Activated CD4-positive, alpha-beta T cell treated with anti-CD3 and anti-CD28 coated beads, Interleukin-2, amount 50 U/mL, for 1 hour (primary cell): ENCODE results near the gene SLC7A6OS.
A peak's percentile ranks its signal among the peaks of the same experiment; 100 is the strongest.

ENCODE experiments used
- DNase-seq: peaks from one replicate; pipeline ENCODE4 v3.0.0-alpha.2; 2020

Gene SLC7A6OS

DNA sequence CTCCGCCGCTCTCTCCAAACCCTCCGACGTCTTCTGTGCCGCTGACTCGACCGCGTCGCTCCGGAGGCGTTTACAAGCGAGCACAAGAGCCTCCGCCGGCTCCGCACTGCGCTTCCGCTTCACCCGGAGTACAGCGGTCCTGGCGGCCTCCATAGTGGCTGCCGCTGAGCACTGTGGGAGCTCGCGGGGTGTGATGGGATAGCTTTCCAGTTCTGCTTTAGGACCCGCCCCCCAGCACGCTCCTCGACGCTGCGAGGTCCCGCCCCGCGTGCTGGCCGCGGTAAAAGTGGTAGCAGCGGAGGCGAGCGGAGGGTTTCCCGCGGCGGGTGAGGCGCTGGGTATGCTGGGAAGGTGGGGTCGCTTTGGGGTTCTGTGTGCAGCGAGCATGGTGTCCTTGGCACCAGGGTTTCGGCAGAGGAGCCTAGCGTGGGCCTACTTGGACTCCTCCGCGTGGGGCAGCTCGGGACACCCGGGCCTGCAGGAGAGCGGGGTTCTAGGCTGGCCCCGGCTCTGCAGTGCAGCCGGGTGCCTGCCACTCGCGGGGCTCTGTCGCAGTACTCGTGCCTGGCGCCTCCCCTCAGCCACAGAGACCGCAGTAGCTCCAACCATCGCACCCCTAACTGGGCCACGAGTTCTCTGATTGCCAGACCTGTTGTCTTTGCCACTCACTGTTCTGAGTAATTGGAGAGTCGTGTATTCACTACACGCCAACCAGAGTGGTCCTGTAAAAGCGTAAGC lies at the start of gene SLC7A6OS, which contains the start of gene PRMT7:
Gene SLC7A6OS (minus strand): TSS at position 173 of the 738 bp plus-strand sequence. CDS start 20 bp downstream, at position 153.
Gene PRMT7 (plus strand): TSS at position 246 of the 738 bp plus-strand sequence. CDS start 4,961 bp downstream, outside the sequence.
- peak; percentile 89 for DNase-seq

DNA sequence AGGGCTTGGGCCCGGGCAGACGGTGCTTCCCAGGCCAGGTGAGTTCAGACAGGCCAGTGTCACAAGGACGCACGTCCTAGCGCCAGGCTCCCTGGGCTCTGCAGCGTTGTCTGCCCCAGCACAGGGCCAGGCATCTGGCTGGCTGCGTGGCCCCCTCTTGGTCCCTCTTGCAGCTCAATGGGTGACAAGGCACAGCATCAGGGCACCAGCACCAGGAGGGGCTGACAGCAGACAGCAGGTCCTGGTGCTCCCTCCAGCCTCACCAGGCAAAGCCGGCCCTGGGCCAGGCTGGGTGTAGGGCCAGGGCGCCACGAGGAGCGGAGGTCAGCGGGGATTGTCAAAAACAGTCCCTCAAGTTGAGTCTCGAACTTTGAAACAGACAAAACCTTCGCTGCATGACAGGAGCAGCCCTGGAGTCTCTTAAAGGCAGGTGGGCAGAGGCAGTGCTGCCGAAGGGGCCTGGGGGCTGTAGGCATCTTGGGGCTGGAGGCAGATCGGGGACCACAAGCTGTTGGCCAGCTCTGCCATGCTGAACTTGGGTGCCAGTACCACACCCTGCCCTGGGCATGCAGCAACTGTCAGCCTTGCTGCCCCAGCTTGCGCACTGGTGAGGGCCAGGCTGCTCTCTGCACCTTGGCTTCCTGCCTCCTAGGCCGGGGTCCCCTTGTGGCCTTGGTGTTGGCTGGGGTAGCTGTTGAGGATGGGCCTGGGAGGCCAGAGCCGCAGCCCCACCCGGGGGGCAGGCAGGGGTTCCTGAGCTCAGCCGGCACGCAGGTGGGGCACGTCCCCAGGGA lies 48.8 kb upstream of the SLC7A6OS start:
- no peak for DNase-seq

DNA sequence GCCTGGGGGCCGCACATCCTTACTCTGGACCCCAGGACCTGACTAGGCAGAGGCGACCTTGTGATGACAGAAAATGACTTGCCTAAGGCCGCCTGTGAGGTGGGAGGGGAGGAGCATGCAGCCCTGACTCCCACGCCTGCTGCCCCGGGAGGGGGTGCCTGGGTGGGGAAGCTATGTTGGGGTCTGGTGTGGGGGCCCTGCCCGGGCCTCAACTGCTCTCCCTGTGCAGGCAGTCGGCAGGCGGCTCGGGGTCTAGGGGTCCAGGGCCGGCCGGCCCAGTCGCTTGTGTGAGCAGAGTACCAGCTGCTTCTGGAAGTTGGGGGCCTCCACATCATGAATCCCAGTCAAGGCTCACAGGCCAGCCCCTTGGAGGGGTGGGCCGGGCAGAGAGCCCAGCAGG lies 48.2 kb upstream of the SLC7A6OS start:
- DNase-seq = no peak

DNA sequence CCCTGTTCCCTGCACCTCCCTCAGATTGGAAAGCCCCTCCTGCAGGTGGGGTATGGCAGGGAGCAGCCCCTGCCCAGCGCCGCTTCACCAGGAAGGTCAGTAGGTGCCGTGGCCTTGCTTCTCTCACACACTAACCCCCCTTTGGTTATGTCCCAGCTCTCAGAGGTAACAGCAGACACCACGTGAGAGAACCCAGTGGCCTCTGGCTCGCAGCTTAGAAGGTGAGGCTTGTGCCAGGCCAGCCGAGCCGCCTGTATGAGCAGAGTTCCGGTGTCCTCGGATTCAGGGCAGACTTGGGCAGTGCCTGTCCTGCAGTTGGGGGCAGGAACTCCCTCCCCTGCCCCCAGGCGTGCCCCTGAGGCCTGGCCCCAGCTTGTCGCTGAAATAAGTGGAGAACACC lies 47.2 kb upstream of the SLC7A6OS start:
- no peak for DNase-seq

DNA sequence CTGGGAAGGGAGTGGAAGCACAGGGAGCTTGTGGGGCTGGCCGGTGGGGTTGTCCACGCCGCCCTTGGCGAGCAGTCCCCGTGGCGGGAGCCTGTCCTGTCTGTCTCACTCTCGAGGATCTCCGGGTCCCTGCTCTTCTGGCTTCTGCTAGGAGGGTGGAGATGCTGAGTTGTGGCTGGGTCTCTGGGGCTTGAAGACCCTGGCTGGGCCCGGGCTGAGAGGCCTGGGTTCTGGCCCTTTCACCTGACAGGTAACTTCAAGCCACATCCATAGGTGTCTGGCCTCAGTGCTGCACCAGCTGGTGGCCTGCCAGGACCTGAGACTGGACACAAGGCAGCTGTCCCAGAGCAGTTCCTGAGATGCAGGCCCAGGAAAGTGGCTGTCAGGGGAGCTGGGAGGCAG lies 46.8 kb upstream of the SLC7A6OS start:
- DNase-seq = no peak

DNA sequence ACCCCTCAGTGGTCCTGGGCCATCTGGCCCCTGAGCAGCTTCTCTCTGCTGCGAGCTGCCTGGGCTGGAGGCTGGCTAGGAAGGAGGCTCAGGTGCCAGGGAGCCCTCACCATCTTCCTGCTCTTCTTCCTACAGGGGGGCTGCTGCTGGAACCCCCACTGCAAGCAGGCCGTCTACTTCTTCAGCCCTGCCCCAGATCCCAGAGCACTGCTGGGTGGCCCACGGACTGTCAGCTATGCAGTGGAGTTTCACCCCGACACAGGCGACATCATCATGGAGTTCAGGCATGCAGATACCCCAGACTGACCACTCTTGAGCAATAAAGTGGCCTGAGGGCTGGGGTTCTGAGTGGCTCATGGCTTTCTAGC lies 46.2 kb upstream of the SLC7A6OS start:
- no peak for DNase-seq

DNA sequence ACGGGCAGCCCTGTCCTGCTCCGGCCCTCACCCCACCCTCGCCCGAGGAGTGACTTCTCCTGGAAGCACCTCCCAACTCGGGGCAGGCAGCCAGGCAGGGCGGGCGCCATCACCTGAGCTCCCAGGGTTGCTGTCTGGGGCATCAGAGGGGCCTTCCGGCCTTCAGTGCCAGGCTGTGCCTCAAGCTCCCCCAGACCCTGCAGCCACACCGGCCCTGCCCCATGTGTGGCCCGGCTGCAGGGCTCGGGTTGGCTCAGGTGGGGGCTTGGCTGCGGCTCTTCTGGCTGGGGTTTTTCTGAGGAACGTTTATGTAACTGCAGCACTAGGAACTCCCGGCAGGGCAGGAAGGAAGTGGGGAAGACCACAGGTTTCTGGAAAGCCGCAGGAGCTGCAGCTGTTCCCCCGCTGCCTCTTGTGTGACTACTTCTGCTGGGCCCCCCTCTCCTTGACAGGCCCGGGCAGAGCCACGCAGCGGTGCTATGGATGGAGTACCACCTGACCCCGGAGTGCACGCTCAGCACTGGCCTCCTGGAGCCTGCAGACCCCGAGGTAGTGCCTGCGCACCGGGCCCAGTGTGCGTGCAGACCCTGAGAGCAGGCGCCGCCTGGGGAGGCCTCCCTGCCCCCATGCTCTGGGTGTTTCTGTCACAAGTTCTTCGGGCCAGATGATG lies 45.6 kb upstream of the SLC7A6OS start:
- peak; percentile 45 for DNase-seq

DNA sequence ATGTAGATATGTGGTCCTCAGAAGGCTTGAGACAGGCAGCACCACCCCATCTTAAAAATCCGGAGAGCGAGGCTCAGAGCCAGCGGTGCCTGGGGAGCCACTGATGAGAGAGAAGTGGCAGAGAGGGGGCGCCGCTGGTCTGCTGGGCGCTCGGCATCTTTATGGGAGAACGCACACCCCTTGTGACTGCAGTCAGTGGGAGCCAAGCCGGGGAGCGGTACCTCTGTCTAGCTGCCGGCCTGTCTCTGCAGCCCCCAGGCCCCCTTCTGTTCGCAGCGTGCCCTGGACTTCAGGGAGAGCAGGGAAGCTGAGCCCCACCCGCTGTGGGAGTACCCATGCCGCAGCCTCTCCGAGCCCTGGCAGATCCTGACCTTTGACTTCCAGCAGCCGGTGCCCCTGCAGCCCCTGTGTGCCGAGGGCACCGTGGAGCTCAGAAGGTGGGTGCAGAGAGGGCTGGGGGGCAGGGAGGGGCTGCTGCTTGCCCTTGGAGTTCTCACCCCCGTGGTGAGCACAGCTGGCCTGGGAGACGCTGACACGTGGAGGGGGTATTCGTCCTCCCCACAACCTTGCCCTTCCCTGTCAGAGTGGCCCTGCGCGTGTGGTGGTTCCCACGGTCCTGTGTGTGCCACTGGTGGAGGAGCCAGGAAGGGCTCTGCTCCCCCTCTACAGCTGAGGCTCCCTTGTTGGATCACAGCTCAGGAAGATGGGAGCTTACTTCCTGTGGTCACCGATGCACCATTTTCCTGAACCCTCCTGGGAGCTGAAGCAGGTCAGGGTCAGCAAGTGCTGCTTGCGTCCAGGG lies 44.9 kb upstream of the SLC7A6OS start:
- no peak for DNase-seq

- DNase-seq = no peak
Observed at GRCh38 chr16:68354816-68355215, 44.1 kb upstream of the SLC7A6OS start.

- no peak for DNase-seq
Observed at GRCh38 chr16:68353366-68353765, 42.6 kb upstream of the SLC7A6OS start.

GRCh38 chr16:68351991-68352431 lies 41.3 kb upstream of the SLC7A6OS start:
- no peak for DNase-seq

GRCh38 chr16:68351463-68351862 lies 40.7 kb upstream of the SLC7A6OS start:
- no peak for DNase-seq

GRCh38 chr16:68350813-68351350 lies 40.1 kb upstream of the SLC7A6OS start:
- DNase-seq = no peak

- no peak for DNase-seq
Observed at GRCh38 chr16:68349838-68350410, 39.2 kb upstream of the SLC7A6OS start.

DNA sequence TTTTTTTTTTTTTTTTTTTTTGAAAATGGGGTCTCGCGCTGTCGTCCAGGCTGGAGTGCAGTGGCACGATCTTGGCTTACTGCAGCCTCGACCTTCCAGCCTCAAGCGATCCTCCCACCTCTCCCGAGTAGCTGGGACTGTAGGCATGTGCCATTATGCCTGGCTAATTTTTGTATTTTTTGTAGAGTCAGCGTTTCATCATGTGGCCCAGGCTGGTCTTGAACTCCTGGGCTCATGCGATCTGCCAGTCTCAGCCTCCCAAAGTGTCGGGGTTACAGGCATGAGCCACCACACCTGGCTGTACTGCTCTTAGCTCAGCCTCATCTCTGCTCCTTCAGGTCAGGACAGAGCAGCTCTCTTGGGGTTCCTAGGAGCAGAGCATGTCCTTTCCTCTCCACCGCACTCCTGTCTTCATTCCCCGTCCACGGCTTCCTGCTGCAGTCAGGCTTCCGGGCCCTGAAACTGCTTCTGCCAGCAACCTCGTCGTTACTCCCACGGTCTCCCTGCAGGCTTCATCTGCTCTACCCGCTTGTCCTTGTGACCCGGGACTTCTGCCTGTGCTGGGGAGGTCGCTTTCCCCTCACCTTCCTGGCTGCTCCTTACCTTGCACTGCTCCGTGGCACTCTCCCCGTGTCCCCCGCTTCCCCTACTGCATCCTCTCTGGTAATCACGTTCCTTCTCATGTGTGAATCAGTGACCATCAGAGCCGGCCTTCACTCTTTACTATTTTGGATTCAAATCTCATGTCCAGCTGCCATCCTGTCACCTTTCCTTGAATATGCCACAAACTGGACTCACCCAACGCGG lies 38.1 kb upstream of the SLC7A6OS start:
- no peak for DNase-seq

- DNase-seq = no peak
Observed at GRCh38 chr16:68347605-68348004, 36.9 kb upstream of the SLC7A6OS start.

DNA sequence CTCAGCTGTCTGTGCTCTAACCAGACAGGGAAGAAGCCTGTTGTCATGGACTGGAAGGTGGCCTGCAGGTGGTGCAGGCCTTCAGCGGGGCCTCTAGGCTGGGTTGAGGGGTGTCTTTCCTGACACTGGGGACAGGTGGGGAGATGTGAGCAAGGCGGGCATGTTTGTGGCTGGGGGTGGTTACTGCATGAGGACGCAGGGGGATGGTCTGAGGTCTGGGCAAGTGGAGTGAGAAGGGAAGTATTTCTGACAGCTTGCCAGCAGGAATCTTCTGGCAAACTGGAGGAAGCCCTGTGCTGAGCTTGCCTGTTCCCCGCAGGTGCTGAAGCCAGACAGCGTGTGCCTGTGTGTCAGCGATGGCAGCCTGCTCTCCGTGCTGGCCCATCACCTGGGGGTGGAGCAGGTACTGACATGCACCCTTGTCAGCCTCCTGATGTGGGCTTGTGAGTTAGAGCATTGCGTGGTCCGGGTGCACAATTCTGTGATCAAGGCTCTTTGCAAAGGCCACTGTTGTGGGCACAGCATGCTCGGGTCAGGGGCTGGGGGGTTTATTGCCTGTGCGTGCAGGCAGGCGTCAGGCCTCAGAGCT lies 36.2 kb upstream of the SLC7A6OS start:
- DNase-seq = no peak

- no peak for DNase-seq
Observed at GRCh38 chr16:68345958-68346635, 35.4 kb upstream of the SLC7A6OS start.

GRCh38 chr16:68345351-68345810 lies 34.6 kb upstream of the SLC7A6OS start:
- no peak for DNase-seq

GRCh38 chr16:68344252-68344651 lies 33.5 kb upstream of the SLC7A6OS start:
- no peak for DNase-seq
